ENCODE data around the gene MAD2L1BP.
"Not testable (repeated sequence)": the region's sequence is repeated elsewhere in the genome, so short reads cannot be mapped to it uniquely, and the experiment has no call there.

MAD2L1BP gene

GRCh38 chr6:43657221-43657802 is 21.7 kb downstream of the MAD2L1BP start:
- no peak overlapping the region for H3K27ac ChIP-seq
- TF ChIP-seq CTCF (IDR thresholded peaks at IDR 0.05) (no peak), ZFX (IDR thresholded peaks at IDR 0.05; ENCODE audit: borderline replicate concordance) (no peak)

DNA sequence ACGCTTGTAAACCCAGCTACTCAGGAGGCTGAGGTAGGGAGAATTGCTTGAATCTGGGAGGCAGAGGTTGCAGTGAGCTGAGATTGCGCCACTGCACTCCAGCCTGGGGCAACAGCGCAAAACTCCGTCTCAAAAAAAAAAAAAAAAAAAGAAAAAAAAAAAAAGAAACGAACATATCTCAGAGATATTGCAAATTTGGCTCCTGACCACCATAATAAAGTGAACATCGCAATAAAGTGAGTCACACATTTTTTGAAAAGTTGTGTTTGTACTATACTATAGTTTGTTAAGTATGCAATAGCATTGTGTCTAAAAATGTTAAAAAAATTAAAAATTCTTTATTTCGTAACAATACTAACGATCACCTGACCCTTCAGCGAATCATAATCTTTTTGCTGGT is 22.5 kb downstream of the MAD2L1BP start:
- H3K27ac ChIP-seq = no peak overlapping the region
- no peak for TF ChIP-seq ZFX (IDR thresholded peaks at IDR 0.05; ENCODE audit: borderline replicate concordance)
- TF ChIP-seq CTCF (IDR thresholded peaks at IDR 0.05) = no peak

DNA sequence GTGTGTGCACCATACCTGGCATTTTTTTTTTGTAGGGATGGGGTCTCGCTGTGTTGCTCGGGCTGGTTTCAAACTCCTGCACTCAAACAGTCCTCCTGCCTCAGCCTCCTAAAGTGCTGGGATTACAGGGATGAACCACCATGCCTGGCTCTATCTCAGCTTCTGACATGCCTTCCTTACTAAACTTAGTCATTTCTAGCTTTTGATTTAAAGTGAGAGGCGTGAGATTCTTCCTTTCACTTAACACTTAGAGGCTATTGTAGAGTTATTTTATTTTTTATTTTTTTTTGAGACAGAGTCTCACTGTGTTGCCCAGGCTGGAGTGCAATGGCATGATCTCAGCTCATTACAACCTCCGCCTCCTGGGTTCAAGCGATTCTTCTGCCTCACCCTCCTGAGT is 27.3 kb downstream of the MAD2L1BP start:
- H3K27ac ChIP-seq = not testable (repeated sequence)

DNA sequence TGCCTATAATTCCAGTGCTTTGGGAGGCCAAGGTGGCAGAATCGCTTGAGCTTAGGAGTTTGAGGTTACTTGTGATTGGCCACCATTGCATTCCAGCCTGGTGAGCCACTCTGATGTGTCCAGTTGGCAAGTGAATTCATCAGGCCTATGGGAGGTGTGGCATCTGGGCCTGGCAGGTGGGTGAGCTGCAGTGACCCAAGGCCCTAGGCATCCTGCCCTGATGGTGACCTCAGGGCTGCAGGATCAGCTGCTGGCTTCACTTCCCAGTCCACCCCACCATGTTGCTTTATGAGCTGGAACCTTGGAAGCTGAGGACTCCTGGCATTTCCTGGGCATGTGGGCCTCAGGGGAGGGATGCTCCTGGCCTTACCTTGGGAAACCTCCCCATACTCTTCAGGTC is 29.7 kb downstream of the MAD2L1BP start:
- no peak overlapping the region for H3K27ac ChIP-seq
- no peak for TF ChIP-seq ZFX (IDR thresholded peaks at IDR 0.05; ENCODE audit: borderline replicate concordance)
- TF ChIP-seq CTCF (IDR thresholded peaks at IDR 0.05) = no peak

- H3K27ac ChIP-seq = no peak overlapping the region
- no peak for TF ChIP-seq ZFX (IDR thresholded peaks at IDR 0.05; ENCODE audit: borderline replicate concordance)
These were observed 30.7 kb downstream of the MAD2L1BP start for GRCh38 chr6:43666196-43666920.

DNA sequence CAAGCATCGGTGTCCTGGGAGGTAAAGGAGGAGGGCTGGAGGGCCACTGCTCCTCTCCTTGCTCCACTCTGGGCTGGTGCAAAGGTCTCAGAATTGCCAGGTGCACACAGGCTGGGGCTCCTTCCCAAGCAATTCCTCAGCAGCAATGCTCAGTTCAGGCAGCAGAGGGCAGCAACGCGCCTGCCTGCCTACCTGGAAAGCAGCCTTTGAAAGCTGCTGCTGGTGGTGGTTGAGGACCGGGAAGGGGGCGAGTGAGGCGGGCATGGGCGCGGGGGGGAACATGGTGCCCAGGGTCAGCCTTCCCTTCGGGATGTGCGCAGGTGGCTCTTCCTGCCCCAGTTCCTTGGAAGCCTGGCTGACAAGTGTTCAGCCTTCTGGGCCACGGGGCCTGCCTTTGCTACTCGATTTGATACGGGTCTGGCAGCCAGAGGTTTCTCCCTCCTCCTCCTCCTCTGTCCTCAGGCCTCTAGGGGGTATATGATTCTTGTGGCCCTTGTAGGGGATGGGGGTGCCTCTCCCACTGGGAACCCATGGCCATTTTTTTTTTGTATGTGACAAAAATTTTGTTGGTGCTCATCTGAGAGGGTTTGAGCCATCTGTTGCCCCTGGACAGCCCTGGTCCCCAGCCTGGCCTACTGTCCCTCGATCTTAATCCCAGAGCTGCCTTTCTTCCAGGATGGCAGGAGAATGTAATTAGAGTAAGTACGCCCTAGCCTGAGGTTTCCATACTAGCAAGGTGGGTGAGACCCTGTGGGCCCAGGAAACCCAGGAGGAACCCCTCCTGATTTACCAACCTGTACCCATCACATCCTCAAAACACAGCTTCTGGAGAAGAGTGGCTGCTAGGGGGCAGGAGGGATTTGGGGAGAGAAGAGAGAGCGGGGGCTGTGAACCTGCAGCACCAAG is 31.9 kb downstream of the MAD2L1BP start:
- TF ChIP-seq ZFX (IDR thresholded peaks at IDR 0.05; ENCODE audit: borderline replicate concordance) (no peak), CTCF (IDR thresholded peaks at IDR 0.05) (peak; percentile 96)
- 0 out of 2 replicates have a peak overlapping the region, but pooled peaks have one; percentile 40 for H3K27ac ChIP-seq

DNA sequence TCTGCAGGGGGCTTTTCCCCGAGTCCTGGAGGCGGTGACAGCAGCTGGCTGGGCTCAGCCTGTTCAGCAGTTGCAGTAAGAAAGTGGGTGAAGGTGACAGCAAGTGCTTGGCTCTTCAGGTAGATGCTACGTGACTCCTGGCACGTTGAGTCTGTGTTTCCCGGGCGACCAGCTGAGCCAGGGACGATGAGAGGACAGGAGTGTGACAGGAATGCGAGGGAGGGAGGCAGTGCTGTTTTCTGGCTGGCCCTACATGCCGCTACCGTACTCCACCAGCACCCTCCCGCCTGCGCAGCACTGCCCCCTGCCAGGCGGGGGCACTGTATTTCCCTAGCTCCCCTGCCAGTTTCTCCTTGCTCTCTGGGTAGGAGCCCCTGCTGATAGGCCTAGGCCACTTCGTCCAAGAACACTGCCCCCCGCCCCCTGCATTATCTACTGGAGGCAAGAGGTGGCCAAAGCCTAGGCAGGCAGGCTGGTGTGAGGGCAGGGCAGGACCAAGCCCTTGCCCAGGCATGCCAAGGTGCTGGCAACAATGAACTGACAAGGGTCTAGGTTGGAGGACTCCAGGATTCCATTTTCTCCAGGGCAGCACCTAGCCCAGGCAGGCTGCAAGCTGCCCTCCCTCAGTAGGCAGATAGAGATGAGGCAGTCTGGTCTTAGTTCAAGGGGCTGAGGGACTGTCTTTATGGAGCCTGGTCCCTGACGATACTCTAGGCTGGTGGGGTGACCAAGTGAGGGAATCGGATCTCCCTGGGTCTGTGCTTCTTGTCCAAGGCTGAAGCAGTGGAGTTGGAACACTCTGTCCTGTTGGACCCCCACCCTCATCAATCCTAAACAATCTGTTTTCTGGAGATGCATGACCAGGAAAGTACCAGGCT is 32.8 kb downstream of the MAD2L1BP start:
- peak overlapping the region; percentile 40 for H3K27ac ChIP-seq
- TF ChIP-seq CTCF (IDR thresholded peaks at IDR 0.05) = peak; percentile 86
- TF ChIP-seq ZFX (IDR thresholded peaks at IDR 0.05; ENCODE audit: borderline replicate concordance) = no peak

Data from 22Rv1 (cell line).